ENCODE data around the gene BMPR1B.

BMPR1B gene

GRCh38 chr4:94757192-94758140 lies at the start of gene BMPR1B:
Gene BMPR1B, plus strand, starts transcription at chr4:94757955. Its CDS starts 346,470 bp downstream, at chr4:95104425.
- no peak for DNase-seq (ENCODE audit: low read depth in 3 of 3, low spot score in 1 of 3)

GRCh38 chr4:94711635-94712034 lies 46.1 kb upstream of the BMPR1B start:
- DNase-seq (ENCODE audit: low read depth in 3 of 3, low spot score in 1 of 3) = no peak

GRCh38 chr4:94714365-94715160 lies 43.2 kb upstream of the BMPR1B start:
- no peak for DNase-seq (ENCODE audit: low read depth in 3 of 3, low spot score in 1 of 3)

DNA sequence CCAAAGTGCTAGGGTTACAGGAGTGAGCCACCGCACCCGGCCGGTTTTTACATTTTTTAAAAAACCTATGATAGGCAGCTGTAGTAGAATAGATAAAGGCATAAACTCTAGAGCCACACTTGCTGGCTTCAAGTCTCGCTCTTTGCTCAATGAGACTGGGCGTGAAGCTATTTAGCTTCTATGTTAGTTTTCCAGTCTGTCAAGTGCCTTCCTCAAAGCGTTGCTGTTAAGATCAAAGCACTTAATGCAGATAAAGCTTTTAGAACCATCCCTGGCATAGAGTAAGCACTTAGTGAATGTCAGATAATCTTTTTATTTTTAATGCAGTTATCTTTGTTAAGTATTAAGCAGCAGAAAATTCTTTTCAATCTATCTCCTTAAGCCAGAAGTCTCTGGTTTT lies 42.0 kb upstream of the BMPR1B start:
- DNase-seq (ENCODE audit: low read depth in 3 of 3, low spot score in 1 of 3) = no peak

DNA sequence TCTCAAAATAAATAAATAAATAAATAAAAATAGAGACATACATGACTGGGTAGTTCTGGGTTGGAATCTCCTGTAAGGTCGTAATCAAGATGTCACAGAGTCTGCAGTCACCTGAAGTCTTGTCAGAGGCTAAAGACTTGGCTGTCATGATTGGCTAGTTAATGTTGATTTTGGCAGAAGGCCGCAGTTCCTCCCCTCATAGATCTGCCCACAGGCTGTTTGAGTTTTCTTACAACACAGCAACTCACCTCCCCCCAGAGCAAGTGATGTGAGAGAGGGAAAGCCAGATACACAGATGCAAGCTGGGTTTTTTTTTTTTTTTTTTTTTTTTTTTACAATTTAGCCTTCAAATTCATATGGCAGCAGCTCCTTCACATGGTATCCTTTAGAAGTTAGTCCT lies 36.4 kb upstream of the BMPR1B start:
- DNase-seq (ENCODE audit: low read depth in 3 of 3, low spot score in 1 of 3) = no peak

DNA sequence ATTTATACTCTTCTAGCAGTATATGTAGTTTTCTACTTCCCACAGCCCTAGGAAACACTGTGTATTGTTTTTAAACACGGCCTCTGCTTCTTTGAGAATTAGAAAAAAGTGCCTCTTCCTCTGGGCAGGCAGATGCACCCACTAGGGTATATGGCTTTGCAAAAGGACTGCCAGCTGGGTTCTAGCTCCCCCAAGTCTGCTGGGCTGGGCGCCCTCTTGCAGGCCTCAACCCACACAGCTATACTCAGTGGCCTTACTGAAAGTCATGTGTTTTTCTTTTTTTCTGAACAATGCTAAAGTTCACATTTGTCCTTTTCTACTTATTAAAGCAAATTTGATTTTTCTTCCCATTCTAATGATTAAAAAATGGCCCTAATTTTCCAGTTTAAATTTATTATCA lies 35.5 kb upstream of the BMPR1B start:
- no peak for DNase-seq (ENCODE audit: low read depth in 3 of 3, low spot score in 1 of 3)

- DNase-seq (ENCODE audit: low read depth in 3 of 3, low spot score in 1 of 3) = no peak
These were observed 35.0 kb upstream of the BMPR1B start for GRCh38 chr4:94722748-94723147.

DNA sequence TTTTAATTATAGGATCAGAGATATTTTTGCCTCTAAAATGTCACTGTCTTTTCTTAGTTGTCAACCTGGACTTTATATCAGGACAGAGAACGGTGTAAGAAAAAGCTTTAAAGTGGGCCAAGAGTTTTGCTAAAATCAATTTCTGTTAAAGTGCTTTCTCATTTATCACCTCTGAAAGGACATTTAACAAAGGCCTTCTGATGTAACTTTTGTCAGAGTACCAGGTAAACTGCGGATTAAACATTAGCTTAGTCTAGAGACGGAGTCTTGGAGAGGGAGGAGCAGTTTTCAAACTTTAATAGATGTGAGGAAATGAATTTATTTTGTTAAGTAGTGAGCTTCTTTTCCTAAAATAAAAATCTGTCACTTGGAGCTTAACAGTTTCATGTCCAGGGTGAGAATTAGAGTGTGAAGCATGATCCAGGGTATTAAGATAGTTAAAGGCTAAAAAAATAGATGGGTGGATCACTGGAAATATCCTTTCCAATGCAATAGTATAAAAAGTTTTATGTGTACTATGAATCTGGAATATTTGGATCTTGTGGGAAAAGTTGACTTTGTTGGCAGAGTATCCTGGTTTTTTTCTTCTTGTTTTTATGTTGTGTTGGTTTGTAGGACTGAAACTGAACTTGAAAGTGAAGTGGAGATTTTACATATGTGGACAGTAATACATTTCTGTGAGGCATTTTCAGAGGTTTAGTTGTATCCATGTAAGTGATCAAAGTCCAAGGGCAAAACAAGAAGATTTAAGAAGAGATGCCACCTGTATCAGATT lies 33.6 kb upstream of the BMPR1B start:
- DNase-seq (ENCODE audit: low read depth in 3 of 3, low spot score in 1 of 3) = no peak

DNA sequence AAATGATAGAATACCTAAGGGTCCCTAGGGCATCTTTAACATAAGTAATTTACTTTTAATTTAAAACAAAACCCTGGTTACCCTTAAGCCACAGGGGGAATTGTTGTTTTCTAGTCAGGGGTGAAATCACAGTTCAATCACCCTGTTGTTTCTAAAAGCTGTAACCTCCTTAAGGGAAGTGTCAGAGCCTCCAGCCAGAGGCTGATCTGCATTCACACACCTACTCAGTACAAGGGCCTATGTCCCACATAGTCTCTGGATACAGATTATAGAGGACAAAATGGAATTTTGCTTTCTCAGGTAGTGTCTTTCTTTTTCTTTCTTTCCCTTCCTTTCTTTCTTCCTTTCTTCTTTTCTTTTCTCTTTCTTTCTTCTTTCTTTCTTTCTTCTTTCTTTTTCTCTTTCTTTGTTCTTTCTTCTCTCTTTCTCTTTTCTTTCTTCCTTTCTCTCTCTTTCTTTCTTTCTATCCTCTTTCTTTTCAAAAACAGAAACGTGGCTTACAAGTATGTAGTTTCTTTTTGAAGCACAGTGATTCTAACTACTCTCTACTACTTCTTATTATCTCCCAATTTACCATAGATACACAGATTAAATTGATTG lies 31.1 kb upstream of the BMPR1B start:
- DNase-seq (ENCODE audit: low read depth in 3 of 3, low spot score in 1 of 3) = no peak

GRCh38 chr4:94728056-94728766 lies 29.5 kb upstream of the BMPR1B start:
- no peak for DNase-seq (ENCODE audit: low read depth in 3 of 3, low spot score in 1 of 3)

DNA sequence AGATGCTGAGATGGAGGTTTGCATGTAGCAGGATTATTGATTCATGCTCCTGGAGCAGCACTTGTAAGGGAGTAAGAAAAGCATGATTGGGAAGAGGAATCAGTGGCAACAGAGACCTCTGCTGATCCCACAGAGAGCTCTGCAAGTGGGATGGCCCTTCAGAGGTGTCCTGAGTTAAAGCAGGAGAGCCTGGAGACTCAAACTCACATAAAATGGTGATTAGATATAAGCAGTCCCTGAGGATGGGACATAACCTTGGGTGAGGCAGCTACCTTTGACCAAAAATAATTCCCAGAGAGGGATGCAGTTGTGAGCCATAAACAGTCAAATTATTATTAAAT lies 25.4 kb upstream of the BMPR1B start:
- DNase-seq (ENCODE audit: low read depth in 3 of 3, low spot score in 1 of 3) = no peak

DNA sequence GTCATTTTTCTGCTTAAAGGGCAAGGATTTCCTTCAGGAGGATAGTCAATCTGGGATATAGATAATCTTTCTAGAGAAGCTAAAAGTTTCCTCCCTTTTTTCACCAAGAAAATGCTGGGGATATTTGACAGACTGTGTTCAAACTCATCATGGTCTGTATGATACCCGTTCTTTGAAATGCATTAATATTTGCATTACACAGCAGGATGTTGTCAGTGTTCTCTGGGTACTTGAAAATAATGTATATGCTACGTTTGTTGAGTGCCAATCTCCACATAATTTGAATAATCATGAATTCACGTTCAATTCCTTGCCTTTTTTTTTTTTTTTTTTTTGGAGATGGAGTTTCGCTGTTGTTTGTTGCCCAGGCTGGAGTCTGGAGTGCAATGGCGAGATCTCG lies 18.0 kb upstream of the BMPR1B start:
- no peak for DNase-seq (ENCODE audit: low read depth in 3 of 3, low spot score in 1 of 3)

- no peak for DNase-seq (ENCODE audit: low read depth in 3 of 3, low spot score in 1 of 3)
These were observed 16.5 kb upstream of the BMPR1B start for GRCh38 chr4:94741304-94741703.

DNA sequence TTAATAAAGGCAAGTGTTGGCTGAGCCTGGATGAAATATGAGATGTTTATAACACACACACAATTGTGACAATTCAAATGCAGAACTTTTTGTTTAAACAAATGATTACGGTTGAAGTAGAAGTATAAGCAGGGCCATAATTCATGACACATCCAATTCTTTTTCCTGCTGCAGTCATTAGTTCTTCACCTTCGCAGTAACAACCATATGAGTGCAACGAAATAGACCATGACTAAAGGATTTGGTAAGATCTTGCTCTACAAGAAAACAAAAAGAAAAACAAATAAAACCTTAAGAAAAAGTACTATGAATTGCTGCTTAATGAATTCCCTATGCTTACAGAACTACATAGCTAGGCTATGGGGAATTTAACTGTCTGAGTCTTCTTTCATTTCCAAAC lies 13.9 kb upstream of the BMPR1B start:
- DNase-seq (ENCODE audit: low read depth in 3 of 3, low spot score in 1 of 3) = no peak

- no peak for DNase-seq (ENCODE audit: low read depth in 3 of 3, low spot score in 1 of 3)
These were observed 12.9 kb upstream of the BMPR1B start for GRCh38 chr4:94744850-94745249.

- DNase-seq (ENCODE audit: low read depth in 3 of 3, low spot score in 1 of 3) = no peak
These were observed 11.0 kb upstream of the BMPR1B start for GRCh38 chr4:94746746-94747145.

- DNase-seq (ENCODE audit: low read depth in 3 of 3, low spot score in 1 of 3) = no peak
These were observed 465 bp downstream of the BMPR1B start for GRCh38 chr4:94758141-94758699.

GRCh38 chr4:94758700-94759399 lies 1.1 kb downstream of the BMPR1B start:
- DNase-seq (ENCODE audit: low read depth in 3 of 3, low spot score in 1 of 3) = no peak

- no peak for DNase-seq (ENCODE audit: low read depth in 3 of 3, low spot score in 1 of 3)
These were observed 2.0 kb downstream of the BMPR1B start for GRCh38 chr4:94759767-94760211.

Data from stimulated activated CD4-positive, alpha-beta T cell treated with anti-CD3 and anti-CD28 coated beads, TNF-alpha, amount 100 ng/mL, for 1 hour (primary cell).